ENCODE data around the gene SAP30BP.
A peak's percentile ranks its signal among the peaks of the same experiment; 100 is the strongest.

The SAP30BP gene

DNA sequence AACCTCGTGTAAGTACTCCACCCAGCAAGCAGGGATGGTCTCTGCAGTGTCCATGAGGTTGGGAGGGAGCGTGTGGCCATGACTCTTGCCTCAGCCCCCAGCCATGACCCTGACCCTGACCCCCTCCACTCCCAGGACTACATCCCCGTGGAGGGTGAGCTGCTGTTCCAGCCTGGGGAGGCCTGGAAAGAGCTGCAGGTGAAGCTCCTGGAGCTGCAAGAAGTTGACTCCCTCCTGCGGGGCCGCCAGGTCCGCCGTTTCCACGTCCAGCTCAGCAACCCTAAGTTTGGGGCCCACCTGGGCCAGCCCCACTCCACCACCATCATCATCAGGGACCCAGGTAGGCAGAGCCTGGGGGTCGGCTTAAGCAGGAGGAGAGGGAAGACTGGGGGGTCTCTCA lies 81.6 kb downstream of the SAP30BP start:
- DNase-seq, result no peak

DNA sequence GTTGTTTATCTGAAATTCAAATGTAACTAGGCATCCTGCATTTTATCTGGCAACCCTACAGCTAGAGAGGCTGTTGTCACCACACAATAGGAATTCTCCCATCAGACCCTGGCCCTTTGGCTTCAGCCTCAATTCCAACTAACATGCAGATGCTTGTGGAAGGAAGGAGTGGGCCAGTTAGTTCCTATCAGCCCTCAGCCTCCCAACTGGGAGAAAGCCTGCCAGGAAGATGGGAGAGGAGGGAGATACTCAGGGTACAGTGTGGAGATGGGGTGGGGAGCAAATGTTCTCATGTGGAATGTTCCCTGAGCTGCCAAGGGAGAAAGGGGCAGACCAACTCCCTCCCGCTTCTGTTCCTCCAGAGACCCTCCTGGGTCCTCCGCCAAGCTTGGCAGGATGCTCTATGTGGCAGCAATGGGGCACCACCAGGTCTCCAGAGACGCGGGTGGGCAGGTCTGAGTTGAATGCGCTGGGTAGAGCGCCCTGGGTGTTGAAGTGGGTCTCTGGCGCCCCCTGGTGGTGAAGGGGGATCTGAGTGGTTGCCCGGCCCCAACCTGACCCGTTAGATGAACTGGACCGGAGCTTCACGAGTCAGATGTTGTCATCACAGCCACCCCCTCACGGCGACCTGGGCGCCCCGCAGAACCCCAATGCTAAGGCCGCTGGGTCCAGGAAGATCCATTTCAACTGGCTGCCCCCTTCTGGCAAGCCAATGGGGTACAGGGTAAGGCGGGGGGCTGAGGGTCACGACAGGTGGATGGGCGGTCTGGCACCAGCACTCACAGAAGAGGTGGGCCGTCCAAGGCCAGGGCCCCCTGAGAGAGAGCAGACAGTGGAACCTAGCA lies 82.6 kb downstream of the SAP30BP start:
- DNase-seq, result peak; percentile 96

DNA sequence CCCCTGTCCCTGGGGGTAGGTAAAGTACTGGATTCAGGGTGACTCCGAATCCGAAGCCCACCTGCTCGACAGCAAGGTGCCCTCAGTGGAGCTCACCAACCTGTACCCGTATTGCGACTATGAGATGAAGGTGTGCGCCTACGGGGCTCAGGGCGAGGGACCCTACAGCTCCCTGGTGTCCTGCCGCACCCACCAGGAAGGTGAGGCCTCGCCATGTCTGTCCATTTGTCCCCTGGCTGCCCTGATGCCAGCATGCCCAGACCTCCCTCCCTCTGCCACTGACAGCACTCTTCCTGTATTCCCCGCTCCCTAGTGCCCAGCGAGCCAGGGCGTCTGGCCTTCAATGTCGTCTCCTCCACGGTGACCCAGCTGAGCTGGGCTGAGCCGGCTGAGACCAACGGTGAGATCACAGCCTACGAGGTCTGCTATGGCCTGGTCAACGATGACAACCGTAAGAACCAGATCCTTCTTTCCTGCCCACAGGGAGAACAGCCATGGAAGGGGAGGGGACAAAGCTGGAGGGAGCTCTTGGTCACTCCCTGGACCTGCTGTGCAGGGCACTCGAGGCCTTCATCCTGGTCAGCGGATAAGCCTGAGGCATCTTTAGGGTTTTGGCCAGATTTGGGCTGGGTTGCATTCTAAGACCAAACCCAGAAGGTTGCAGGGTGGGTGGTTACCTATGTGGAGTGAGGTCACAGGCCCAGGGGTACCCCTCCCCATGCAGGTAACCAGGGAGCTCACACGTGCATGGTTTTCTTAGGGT lies 83.7 kb downstream of the SAP30BP start:
- DNase-seq, result no peak

DNA sequence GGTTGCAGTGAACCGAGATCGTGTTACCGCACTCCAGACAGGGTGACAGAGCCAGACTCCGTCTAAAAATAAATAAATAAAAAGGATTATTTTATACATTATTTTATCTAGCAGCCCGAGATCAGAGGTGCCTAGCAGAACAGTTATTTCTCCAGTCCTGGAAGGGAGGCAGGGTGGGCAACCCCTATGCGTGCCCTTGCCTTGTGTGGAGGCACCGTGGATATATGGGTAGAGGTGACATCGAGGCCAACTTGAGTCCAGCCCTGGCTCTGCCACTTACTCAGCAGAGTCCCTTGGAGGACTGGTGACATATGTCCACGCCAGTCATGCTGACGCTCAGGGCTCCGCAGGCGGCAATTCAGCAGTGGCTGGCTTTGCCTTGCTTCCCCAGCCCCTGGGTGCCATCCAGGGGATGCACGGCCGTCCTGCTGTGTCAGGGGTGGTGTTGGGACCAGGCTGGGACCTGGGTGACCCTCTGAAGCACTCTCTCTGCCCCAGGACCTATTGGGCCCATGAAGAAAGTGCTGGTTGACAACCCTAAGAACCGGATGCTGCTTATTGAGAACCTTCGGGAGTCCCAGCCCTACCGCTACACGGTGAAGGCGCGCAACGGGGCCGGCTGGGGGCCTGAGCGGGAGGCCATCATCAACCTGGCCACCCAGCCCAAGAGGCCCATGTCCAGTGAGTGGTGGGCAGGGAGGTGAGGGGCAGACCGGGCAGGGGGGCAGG lies 84.7 kb downstream of the SAP30BP start:
- DNase-seq, result no peak

DNA sequence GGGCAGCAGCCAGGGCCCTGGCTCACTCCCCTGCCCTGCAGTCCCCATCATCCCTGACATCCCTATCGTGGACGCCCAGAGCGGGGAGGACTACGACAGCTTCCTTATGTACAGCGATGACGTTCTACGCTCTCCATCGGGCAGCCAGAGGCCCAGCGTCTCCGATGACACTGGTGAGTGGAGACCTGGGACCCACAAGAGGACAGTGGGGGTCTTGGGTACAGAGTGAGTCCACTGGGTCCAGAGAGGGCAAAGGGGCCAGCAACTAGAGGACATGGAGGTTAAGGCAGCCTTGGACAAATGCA lies 85.2 kb downstream of the SAP30BP start:
- no peak for DNase-seq

DNA sequence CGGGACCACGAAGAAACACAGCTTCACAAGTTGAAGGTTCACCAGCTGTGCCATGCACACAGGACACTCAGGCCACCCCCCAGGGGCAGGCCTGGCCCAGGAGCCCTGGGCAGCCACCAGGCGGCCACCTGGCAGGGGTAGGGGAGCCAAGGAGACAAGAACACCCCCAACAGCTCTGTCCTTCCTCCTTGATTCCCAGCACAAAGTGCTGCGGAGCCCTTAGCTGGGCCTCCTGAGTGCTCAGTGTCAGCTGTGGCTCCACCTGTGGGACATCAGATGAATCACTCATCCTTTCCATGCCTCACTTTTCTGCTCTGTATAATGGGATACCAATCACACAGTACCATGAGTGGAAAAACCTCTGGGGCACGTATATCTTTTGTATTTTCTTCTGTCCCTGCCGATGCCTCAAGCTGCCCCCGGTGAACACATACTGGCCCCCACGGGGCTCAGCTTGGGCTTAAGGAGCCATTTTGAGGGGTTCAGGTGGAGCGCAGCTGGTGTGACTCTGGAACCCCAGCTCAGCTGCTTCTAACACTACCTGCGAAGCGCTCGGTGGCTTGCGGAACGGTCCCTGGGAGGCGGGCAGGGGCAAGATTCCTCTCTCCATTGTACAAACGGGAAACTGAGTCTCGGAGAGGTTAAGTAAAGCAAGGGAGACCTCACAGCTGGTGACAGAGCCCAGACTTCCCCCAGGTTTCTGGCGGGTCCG lies 85.8 kb downstream of the SAP30BP start:
- DNase-seq, result no peak

DNA sequence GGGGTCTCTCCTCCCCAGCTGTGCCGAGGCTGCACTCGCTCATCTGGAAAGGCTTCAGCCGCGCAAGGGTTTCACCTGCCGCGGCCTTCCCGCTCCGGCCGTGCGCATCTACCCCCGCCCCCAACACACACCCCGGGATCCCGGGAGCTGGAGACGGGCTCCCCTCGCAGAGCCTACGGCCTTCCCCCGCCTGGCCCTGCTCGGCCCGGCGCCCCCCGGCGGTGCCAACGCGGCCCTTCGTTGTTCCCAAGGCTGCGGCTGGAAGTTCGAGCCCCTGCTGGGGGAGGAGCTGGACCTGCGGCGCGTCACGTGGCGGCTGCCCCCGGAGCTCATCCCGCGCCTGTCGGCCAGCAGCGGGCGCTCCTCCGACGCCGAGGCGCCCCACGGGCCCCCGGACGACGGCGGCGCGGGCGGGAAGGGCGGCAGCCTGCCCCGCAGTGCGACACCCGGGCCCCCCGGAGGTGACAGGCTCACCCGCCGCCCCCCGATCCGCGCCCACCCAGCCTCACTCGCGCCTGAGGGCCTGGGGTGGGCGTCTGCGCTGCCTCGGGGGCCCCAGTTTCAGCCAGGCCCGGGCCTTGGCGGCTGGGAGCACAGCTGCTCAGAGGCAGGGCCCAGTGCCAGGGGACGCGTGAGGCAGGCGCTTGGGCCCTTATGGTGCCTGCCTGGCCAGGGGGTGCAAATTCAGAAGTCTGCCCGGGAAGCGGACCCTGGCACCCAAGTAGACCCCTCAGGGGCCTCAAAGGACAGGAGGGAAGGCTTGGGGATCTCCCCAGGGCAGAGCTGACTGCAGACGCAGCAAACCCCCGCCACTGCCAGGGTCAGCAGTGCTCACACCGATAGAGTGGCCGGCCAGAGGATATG lies 86.6 kb downstream of the SAP30BP start:
- DNase-seq, result peak; percentile 90

DNA sequence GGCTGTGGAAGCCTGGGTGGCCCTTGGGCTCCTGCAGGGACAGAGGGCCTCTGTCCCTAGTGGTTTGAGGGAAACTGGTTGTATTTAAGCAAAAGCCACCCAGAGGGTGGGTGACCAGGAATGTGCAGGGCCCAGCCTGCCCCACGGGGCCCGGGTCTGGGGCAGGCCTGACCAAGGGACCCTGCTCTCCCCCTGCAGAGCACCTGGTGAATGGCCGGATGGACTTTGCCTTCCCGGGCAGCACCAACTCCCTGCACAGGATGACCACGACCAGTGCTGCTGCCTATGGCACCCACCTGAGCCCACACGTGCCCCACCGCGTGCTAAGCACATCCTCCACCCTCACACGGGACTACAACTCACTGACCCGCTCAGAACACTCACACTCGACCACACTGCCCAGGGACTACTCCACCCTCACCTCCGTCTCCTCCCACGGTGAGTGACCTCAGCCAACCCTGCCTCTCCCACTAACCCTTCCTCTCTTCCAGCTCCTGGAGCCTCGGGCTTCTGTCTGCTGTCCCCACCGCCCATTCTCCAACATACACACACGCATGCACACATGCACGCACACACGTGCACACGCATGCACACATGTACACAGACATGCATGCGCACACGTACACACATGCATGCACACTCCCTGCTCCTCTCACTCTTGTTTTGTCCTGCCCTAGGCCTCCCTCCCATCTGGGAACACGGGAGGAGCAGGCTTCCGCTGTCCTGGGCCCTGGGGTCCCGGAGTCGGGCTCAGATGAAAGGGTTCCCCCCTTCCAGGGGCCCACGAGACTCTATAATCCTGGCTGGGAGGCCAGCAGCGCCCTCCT lies 87.5 kb downstream of the SAP30BP start:
- no peak for DNase-seq

DNA sequence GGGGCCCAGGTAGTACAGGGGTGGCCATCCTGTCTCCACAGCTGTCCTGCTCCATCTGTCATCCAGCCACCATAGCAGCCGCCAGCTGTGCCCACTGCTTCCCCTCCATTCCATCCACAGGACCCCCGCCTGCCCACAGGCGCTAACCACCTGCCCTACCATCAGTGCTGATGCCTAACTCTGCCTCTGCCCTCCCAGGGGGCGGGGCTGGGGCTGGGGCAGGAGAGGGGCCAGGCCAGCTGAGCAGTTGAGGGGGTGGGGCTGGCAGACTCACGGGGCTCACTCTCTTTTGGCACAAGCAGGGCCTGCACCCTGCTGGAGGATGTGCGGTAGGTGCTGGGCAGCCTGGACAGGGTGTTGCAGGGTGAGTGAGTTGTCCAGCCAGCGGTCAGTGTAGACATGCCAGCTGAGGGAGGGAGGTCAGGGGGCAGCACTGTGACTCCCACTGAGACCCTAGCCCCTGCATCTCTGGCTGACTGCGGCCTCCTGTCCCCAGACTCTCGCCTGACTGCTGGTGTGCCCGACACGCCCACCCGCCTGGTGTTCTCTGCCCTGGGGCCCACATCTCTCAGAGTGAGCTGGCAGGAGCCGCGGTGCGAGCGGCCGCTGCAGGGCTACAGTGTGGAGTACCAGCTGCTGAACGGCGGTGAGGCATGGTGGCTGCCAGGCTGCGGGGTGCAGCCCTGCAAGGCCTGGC lies 88.2 kb downstream of the SAP30BP start:
- no peak for DNase-seq

DNA sequence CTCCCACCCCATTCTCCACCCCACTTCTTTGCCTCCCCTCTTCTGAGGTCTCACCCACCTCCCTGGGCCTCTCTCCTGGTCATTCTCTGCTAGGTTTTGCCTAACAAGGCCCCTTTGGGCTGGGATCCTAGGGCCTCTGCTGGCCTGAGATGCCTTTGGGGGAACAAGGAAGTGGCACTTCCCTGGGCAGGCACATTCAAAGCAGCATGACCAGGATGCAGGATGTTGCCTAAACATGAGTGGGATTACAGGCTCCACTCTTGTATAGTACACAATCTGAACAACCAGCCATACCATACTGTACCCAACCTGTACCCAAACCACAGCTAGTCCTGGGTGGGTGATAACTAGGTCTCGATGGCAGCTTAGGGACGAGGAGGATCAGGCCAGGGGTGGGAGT lies 88.9 kb downstream of the SAP30BP start:
- DNase-seq, result no peak

DNA sequence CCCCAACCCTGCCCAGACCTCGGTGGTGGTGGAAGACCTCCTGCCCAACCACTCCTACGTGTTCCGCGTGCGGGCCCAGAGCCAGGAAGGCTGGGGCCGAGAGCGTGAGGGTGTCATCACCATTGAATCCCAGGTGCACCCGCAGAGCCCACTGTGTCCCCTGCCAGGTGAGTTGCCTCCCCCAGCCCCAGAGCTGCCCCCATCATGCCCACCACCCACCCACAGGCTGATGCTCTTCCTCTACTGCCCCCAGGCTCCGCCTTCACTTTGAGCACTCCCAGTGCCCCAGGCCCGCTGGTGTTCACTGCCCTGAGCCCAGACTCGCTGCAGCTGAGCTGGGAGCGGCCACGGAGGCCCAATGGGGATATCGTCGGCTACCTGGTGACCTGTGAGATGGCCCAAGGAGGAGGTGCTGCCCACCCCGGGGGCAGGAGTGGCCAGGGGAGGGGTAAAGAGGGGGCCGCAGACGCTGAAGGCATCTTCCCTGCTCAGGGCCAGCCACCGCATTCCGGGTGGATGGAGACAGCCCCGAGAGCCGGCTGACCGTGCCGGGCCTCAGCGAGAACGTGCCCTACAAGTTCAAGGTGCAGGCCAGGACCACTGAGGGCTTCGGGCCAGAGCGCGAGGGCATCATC lies 89.4 kb downstream of the SAP30BP start:
- DNase-seq, result no peak

DNA sequence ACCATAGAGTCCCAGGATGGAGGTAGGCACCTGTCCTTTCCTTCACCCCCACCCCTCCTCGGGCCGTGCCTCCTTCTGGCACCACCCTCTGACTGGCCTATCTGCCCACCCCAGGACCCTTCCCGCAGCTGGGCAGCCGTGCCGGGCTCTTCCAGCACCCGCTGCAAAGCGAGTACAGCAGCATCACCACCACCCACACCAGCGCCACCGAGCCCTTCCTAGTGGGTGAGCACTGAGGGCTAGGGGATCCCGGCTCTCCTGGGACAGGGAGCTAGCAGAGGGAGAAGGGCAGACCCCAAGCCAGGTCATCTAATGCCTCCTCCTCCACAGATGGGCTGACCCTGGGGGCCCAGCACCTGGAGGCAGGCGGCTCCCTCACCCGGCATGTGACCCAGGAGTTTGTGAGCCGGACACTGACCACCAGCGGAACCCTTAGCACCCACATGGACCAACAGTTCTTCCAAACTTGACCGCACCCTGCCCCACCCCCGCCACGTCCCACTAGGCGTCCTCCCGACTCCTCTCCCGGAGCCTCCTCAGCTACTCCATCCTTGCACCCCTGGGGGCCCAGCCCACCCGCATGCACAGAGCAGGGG lies 90.0 kb downstream of the SAP30BP start:
- no peak for DNase-seq

Measured in activated effector memory CD4-positive, alpha-beta T cell treated with anti-CD3 and anti-CD28 coated beads, Interleukin-2, amount 50 U/mL, for 16 hours (primary cell).